Measurements from ENCODE around the gene NHEJ1. TPM values are rescaled to one million over a fixed set of nuclear protein-coding genes. Genes with fewer than 3 reads are reported as not detected.

Gene NHEJ1
- total RNA-seq, 1 experiment from 2014 or later, result 22.3 TPM

DNA sequence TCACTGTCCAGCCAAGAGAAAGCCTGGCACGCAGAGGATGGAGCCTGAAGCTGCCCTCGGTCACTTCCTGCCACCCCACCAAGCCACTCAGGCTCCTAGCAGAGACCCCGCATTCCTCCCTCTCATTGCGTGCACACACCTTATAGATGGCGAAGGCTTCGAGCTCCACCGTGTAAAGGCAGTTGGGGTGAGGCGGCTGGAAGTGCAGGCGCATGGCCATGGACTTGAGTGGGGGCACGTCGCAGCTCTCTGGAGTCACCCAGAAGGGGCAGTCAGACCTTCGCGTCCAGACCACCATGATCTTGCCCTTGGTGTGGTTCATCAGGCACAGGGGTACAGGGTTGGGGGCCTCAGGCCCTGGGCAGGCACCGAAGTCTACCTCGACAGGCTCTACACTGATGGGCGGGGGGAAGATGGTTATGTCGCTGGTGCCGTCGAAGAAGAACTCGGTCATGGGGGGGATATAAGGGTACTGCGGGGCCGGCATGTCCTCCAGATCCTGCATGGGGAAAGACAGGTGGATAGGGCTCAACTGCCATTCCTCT lies 133.0 kb downstream of the NHEJ1 start (continued):
- TF ChIP-seq, protein P1, sequence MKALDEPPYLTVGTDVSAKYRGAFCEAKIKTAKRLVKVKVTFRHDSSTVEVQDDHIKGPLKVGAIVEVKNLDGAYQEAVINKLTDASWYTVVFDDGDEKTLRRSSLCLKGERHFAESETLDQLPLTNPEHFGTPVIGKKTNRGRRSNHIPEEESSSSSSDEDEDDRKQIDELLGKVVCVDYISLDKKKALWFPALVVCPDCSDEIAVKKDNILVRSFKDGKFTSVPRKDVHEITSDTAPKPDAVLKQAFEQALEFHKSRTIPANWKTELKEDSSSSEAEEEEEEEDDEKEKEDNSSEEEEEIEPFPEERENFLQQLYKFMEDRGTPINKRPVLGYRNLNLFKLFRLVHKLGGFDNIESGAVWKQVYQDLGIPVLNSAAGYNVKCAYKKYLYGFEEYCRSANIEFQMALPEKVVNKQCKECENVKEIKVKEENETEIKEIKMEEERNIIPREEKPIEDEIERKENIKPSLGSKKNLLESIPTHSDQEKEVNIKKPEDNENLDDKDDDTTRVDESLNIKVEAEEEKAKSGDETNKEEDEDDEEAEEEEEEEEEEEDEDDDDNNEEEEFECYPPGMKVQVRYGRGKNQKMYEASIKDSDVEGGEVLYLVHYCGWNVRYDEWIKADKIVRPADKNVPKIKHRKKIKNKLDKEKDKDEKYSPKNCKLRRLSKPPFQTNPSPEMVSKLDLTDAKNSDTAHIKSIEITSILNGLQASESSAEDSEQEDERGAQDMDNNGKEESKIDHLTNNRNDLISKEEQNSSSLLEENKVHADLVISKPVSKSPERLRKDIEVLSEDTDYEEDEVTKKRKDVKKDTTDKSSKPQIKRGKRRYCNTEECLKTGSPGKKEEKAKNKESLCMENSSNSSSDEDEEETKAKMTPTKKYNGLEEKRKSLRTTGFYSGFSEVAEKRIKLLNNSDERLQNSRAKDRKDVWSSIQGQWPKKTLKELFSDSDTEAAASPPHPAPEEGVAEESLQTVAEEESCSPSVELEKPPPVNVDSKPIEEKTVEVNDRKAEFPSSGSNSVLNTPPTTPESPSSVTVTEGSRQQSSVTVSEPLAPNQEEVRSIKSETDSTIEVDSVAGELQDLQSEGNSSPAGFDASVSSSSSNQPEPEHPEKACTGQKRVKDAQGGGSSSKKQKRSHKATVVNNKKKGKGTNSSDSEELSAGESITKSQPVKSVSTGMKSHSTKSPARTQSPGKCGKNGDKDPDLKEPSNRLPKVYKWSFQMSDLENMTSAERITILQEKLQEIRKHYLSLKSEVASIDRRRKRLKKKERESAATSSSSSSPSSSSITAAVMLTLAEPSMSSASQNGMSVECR (CRISPR knock-in tag; IDR thresholded peaks at IDR 0.05; ENCODE audit: borderline replicate concordance), result no peak
- TF ChIP-seq SP1 (CRISPR knock-in tag; conservative IDR thresholded peaks at IDR 0.05) (no peak), ZNF121 (CRISPR knock-in tag; IDR thresholded peaks at IDR 0.05) (no peak), ZNF232 (CRISPR knock-in tag; IDR thresholded peaks at IDR 0.05) (no peak), MYBL2 (CRISPR knock-in tag; IDR thresholded peaks at IDR 0.05) (no peak), ELF4 (CRISPR knock-in tag; IDR thresholded peaks at IDR 0.05; ENCODE audit: low read depth) (no peak), SOX15 (CRISPR knock-in tag; IDR thresholded peaks at IDR 0.05) (no peak)
- TF ChIP-seq, protein P2, sequence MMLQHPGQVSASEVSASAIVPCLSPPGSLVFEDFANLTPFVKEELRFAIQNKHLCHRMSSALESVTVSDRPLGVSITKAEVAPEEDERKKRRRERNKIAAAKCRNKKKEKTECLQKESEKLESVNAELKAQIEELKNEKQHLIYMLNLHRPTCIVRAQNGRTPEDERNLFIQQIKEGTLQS (CRISPR knock-in tag; conservative IDR thresholded peaks at IDR 0.05), result no peak
- TF ChIP-seq, protein P3, sequence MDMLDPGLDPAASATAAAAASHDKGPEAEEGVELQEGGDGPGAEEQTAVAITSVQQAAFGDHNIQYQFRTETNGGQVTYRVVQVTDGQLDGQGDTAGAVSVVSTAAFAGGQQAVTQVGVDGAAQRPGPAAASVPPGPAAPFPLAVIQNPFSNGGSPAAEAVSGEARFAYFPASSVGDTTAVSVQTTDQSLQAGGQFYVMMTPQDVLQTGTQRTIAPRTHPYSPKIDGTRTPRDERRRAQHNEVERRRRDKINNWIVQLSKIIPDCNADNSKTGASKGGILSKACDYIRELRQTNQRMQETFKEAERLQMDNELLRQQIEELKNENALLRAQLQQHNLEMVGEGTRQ (CRISPR knock-in tag; IDR thresholded peaks at IDR 0.05), result no peak

DNA sequence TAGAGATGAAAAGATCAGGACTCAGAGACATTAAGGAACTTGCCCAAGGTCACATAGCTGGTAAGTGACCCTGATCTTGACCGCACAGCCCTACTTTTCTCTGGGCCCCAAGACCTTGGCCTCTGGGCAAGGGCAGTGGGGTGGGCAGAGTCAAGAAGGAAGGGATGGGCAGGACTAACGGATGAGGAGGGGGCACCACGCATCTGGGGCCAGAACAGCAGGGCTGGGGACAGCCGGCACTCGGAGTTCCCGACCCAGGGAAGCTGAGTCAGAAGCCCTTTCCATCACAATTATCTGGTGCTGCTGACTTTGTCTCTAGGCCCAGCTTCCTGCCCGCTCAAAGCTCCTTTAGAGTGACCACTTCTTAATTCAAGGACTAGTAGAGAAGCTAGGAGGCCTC lies 133.7 kb downstream of the NHEJ1 start:
- Mint-ChIP-seq H3K4me3 (no peak overlapping the region), H3K27me3 (ENCODE audit: low read depth) (no peaks in the 10 kb centered on the region; the same call in 1 of the 2 replicates), H3K36me3 (no peaks in the 10 kb centered on the region), H3K27ac (no peak overlapping the region), H3K9me3 (no peaks in the 10 kb centered on the region), H3K4me1 (peaks cover 5% of the 10 kb centered on the region)
- CTCF ChIA-PET, result interaction anchor here (0.6 to 8.4 kb wide), 8 partner anchors 23 to 150 kb away, joined by 3 to 91 read pairs (median 8); no protein-coding TSS in a partner anchor
- DNase-seq (ENCODE audit: low spot score) (no peak), ATAC-seq (no peak)
- POLR2A ChIA-PET, result no interaction called here
- TF ChIP-seq, protein P2 (CRISPR knock-in tag; conservative IDR thresholded peaks at IDR 0.05), result no peak
- TF ChIP-seq FOXK1 (CRISPR knock-in tag; IDR thresholded peaks at IDR 0.05) (no peak), IRF2 (CRISPR knock-in tag; IDR thresholded peaks at IDR 0.05; ENCODE audit: borderline replicate concordance, low read depth) (no peak), ELF4 (CRISPR knock-in tag; IDR thresholded peaks at IDR 0.05; ENCODE audit: low read depth) (no peak), HMGA2 (CRISPR knock-in tag; IDR thresholded peaks at IDR 0.05) (no peak), ZNF317 (CRISPR knock-in tag; IDR thresholded peaks at IDR 0.05; ENCODE audit: borderline replicate concordance, low read depth) (no peak), ZNF416 (CRISPR knock-in tag; IDR thresholded peaks at IDR 0.05) (no peak), NR1H2 (CRISPR knock-in tag; IDR thresholded peaks at IDR 0.05) (no peak), ZNF219 (CRISPR knock-in tag; IDR thresholded peaks at IDR 0.05; ENCODE audit: borderline replicate concordance) (no peak), JUN (CRISPR knock-in tag; IDR thresholded peaks at IDR 0.05) (no peak), ZNF138 (CRISPR knock-in tag; conservative IDR thresholded peaks at IDR 0.05) (no peak), SMAD3 (CRISPR knock-in tag; IDR thresholded peaks at IDR 0.05; ENCODE audit: borderline replicate concordance) (no peak), MXD4 (CRISPR knock-in tag; IDR thresholded peaks at IDR 0.05; ENCODE audit: borderline replicate concordance) (no peak)
- TF ChIP-seq, protein P4, sequence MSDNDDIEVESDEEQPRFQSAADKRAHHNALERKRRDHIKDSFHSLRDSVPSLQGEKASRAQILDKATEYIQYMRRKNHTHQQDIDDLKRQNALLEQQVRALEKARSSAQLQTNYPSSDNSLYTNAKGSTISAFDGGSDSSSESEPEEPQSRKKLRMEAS (CRISPR knock-in tag; IDR thresholded peaks at IDR 0.05), result no peak
- TF ChIP-seq, protein P5, sequence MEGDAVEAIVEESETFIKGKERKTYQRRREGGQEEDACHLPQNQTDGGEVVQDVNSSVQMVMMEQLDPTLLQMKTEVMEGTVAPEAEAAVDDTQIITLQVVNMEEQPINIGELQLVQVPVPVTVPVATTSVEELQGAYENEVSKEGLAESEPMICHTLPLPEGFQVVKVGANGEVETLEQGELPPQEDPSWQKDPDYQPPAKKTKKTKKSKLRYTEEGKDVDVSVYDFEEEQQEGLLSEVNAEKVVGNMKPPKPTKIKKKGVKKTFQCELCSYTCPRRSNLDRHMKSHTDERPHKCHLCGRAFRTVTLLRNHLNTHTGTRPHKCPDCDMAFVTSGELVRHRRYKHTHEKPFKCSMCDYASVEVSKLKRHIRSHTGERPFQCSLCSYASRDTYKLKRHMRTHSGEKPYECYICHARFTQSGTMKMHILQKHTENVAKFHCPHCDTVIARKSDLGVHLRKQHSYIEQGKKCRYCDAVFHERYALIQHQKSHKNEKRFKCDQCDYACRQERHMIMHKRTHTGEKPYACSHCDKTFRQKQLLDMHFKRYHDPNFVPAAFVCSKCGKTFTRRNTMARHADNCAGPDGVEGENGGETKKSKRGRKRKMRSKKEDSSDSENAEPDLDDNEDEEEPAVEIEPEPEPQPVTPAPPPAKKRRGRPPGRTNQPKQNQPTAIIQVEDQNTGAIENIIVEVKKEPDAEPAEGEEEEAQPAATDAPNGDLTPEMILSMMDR (IDR thresholded peaks at IDR 0.05), result no peak
- TF ChIP-seq, protein P6, sequence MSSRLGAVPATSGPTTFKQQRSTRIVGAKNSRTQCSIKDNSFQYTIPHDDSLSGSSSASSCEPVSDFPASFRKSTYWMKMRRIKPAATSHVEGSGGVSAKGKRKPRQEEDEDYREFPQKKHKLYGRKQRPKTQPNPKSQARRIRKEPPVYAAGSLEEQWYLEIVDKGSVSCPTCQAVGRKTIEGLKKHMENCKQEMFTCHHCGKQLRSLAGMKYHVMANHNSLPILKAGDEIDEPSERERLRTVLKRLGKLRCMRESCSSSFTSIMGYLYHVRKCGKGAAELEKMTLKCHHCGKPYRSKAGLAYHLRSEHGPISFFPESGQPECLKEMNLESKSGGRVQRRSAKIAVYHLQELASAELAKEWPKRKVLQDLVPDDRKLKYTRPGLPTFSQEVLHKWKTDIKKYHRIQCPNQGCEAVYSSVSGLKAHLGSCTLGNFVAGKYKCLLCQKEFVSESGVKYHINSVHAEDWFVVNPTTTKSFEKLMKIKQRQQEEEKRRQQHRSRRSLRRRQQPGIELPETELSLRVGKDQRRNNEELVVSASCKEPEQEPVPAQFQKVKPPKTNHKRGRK (CRISPR knock-in tag; IDR thresholded peaks at IDR 0.05; ENCODE audit: borderline replicate concordance), result no peak
- TF ChIP-seq, protein P7, sequence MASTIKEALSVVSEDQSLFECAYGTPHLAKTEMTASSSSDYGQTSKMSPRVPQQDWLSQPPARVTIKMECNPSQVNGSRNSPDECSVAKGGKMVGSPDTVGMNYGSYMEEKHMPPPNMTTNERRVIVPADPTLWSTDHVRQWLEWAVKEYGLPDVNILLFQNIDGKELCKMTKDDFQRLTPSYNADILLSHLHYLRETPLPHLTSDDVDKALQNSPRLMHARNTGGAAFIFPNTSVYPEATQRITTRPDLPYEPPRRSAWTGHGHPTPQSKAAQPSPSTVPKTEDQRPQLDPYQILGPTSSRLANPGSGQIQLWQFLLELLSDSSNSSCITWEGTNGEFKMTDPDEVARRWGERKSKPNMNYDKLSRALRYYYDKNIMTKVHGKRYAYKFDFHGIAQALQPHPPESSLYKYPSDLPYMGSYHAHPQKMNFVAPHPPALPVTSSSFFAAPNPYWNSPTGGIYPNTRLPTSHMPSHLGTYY (CRISPR knock-in tag; IDR thresholded peaks at IDR 0.05), result no peak
